Measurements from ENCODE around the gene TNK2.
"Not testable (repeated sequence)": the region's sequence is repeated elsewhere in the genome, so short reads cannot be mapped to it uniquely, and the experiment has no call there.

TNK2 gene

GRCh38 chr3:195916291-195916690 is 7.9 kb upstream of the TNK2 start:
- no peak for DNase-seq

DNA sequence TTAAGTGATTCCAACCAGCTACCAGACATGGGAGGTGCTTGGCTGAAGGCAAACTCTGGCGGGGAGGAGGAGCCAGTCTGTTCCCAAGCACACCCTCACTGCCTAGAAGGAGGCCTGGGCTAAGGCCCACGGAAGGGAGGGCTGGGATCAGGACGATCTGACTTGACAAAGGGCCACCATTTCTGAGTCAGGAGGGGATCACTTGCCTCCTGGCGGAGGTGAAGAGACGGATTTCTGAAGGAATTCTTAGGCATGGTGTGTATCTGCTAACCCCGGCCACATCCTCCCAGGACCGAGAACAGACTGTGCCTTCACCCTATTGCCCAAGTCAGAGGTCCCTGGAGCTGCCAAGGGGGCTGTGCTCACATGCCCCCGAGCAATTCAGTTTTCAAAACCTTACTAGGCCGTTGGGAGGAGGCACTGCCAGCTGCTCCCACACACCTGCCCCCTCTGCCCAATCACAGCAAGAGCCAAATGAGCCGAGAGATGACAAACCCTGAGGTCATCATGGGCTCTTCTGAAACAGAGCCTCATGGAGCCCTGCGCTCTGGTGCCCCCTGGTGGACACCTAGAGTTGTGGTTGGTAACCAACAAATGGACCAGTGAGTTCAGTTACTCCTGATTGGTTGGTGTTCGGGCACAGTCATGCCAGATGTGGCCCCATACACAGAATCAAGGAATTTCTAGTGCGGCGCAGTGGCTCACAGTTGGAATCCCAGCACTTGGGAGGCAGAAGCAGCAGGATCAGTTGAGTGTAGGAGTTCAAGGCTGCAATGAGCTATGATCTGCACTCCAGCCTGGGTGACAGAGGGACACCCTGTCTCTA is 6.5 kb upstream of the TNK2 start:
- peak; percentile 97 to 98 (median 98) for DNase-seq

DNA sequence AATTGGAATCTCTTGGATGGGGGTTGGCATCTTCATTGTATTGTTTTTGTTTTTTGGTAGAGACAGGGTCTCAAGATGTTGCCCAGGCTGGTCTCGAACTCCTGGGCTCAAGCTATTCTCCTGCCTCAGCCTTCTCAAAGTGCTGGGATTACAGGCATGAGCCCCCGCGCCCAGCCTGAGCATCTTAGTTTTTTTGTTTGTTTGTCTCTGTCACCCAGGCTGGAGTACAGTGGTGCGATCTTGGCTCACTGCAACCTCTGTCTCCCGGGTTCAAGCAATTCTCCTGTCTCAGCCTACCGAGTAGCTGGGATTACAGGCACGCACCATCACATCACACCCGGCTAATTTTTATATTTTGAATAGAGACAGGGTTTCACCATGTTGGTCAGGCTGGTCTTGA is 5.8 kb upstream of the TNK2 start:
- not testable (repeated sequence) for DNase-seq

GRCh38 chr3:195913382-195913781 is 5.0 kb upstream of the TNK2 start:
- no peak for DNase-seq

DNA sequence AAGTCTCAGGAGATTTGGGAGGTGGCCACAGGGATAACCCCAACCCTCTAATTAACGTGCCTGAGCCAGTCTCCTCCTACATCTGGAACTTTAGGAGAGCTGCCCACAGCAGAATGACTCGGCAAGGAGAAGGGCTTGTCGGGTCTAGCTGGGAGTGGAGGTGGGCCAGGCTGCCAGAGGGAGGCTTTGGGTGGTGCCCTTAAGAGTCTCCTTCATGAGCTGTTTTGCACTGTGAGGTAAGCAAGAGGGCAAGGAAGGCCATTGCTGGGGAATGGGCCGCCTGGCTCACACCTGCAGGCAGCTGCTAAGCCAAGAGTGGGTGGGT is 3.6 kb upstream of the TNK2 start:
- no peak for DNase-seq

- no peak for DNase-seq
Observed at GRCh38 chr3:195911041-195911945, 2.9 kb upstream of the TNK2 start.

- DNase-seq = no peak
Observed at GRCh38 chr3:195910499-195910845, 2.1 kb upstream of the TNK2 start.

GRCh38 chr3:195909644-195910498 is 1.5 kb upstream of the TNK2 start:
- peak; percentile 77 to 94 (median 86) for DNase-seq

DNA sequence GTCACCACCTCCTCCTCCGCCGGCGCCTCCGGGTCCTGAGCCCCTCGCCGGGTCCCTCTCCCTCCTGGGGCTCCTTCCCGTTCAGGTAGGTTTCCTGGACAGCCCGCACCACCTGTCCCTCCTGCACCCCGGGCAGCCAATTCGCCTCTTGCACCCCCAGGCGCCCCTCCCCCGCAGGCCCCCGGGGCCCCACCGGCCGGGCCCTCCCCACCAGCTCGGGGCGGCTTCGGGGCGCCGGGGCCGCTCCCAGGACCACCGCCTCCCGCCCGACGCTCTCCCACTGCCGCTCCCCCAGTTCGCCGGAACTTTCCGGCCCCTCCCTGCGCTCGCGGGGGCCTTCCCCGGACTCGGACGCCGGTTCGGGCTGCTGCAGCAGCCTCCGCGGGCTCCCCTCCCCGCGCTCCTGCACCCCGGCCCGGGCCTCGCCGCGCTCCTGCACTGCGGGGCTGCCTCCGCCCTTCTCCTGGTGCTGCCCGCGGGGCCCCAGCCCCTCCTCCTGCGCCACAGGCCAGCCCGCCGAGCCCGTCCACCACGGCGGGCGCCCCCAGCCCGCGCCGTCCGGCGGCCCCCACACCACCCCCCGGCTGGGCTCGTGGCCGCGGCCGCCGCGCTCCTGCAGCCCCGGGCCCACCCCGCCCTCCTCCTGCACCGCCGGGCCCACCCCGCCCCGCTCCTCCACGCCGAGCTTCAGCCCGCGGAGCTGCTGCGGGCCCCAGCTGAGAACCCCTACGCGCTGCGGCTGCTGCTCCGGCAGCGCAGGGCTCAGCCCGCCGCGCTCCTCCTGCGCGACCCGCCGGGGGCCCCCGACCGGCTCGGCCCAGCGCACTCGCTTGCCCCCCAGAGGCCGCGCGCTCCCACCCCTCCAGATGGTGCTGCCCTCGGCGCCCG is 587 bp upstream of the TNK2 start:
- peak in 2 of 3 donors; percentile 24 to 60 for DNase-seq

DNA sequence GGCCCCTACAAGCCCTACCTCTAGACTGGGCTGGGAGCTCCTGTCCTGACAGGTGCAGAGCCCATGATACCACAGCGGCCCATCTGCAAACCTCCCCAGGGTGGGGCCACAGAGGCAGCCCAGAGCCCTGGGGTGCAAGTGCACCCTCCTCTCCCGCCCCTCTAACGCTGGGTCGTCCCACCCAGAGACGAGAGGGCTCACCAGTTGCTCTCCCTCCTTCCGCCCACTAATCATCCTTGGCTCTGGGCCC is 742 bp downstream of the TNK2 start:
- DNase-seq = no peak

DNA sequence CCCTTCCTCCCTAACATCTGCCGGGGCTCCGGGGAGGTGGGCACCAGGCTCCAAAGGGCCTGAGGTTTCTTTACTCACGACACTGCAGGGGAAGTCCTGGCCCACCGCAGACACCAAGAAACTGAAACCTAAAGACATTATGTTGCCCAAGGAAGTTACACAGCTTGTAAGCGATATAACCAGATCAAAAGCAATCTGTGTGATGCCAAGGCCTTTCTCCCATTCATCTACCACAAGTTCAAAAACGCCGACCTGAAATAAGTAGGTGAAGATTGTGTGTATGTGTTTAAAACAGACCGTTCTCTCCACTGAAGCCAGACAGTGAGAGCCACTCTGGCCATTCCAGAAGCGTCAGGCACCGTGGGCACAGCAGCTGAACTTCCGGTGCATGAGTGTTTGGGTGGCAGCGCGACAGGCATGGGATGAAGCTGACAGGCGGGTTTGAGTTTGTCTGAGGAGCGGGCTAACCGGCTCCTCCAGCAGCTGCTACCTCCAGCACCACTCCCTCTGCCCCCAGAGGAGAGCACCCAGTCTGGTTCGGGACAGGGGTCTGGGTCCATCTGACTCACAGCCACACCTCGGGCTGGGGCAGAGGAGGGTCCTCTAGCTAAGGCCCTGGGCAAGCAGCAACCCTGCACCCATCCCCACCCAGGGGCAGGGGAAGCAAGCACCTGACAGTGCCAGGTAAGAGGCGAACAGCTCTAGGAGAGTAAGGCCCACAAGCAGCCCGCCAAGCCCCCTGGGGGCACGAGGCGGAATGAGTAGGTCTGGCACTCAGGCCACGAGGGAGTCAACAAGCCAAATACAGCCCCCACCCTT is 1.3 kb downstream of the TNK2 start:
- DNase-seq = peak; percentile 89 to 90 (median 90)

- DNase-seq = peak in 2 of 3 donors; percentile 66 to 78
Observed at GRCh38 chr3:195905970-195906864, 2.1 kb downstream of the TNK2 start.

GRCh38 chr3:195904368-195904767 is 4.0 kb downstream of the TNK2 start:
- peak; percentile 58 to 72 (median 62) for DNase-seq

DNA sequence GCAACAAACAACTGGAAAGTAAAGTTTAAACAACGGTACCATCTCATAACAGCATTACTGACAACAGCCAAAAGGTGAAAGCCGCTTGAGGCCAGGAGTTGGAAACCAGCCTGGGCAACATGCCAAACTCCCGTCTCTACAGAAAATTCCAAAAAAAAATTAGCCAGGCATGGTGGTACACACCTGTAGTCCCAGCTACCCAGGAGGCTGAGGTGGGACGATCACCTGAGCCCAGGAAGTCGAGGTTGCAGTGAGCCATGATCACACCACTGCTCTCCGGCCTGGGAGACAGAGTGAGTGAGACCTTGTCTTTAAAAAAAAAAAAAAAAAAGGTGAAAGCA is 4.4 kb downstream of the TNK2 start:
- no peak for DNase-seq

GRCh38 chr3:195902634-195903033 is 5.7 kb downstream of the TNK2 start:
- DNase-seq = not testable (repeated sequence)

DNA sequence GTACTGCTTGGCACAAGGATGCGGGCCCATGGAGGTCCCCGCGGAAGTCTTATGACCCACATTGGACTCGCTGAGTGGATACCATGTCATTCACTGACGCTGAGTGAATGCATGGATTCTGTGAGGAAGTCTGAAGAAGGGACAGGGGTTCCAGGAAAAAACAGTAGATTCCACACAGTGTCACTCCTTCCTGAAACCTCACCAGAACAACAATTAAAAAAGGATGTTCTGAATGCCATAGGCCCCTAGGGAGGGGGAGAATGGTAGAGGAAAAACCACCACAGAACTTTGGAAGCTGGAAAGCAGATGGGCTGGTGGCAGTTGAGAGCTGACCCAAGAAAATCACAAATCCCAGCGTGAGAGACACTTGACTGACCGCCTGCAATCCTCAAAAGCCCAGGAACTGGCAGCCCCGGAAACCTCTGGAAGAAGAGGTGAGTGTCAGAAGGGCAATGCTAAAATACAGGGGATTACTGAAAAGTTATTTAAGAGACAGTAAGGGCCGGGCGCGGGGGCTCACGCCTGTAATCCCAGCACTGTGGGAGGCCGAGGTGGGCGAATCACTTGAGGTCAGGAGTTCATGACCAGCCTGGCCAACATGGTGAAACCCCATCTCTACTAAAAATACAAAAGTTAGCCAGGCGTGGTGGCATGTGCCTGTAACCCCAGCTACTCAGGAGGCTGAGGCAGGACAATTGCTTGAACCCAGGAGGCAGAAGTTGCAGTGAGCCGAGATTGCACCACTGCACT is 6.3 kb downstream of the TNK2 start:
- peak in 1 of 3 donors; percentile 34 for DNase-seq

DNA sequence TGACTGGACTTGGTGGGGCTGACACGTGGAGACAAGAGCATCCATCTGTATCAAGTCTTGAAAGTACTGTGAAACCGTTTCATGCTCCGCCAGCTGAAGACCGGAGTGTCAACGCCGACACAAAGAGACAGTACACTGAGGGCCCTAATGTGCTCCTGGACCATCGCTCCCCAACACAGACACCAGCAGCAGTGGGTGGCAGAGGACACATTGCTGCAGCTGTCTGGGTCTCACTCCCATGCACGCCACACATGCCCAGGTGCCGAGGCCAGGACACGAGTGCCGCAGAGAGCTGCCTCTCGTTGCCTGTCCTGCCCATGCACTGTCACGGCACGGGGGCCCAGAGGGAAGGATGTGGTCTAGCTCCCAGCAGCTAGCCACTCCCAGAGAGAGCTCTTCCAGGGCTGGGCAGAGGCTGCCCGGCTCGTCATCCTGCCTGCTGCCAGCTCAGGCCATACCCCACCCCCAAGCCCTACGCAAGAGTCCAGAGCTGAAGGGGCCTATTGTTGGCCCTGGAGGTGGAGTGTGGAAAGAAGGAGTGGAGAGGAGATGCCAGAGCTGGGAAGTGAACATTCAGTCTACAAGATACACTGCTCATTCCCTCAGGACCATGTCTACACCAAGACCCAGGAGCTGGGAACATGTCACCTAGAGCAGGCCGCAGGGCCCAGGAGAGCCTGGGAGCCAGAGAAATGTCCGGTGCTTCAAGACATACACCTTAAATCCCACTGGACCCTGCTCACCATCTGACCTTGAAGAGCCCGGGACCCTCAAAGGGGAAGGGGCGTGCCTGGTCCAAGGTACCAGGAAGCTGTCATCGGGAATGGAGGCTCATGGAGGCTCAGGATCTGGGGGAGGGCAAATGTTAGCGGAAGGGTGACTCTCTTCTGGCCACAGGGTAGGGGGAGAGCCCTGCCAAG is 7.7 kb downstream of the TNK2 start:
- peak; percentile 87 to 90 (median 90) for DNase-seq

DNA sequence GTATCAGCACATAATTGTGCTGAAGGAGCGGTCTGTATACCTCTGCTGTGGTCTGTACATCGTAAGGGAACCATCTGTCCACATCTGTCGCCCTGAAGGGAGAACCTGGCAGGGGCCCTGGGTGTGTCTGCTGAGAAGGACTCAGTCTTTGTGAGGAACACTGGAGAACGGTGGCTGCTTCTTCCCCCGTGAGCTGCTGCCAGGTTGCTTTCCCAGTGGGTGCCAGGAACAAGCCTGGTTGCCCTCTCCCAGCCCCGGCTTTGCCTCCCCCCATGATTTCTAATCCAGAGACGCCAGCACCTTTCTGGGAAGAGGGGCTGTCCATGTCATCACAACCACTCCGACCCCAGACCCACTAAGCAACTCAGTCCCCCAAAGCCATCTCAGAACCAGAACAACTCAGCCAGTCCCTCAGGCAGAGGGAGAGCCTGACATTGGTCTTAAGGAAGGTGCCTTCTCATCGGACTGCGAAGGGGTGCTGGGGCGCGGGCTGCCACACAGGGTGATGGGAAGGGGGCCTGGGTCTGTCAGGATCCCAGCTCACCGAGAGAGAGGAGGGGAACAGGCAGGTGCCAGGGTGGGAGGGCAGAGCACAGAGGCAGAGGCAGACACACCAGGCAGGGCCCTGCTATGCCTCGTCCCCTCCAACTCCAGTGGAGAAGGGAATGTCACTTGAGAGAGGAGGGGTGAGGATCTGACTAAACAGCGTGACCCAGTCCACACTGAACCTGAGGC is 8.5 kb downstream of the TNK2 start:
- DNase-seq = no peak

All from suppressor macrophage treated with lipopolysaccharide for 1 hour (primary cell).